Measurements from ENCODE around the gene MGMT. TPM values are rescaled to one million over a fixed set of nuclear protein-coding genes. Genes with fewer than 3 reads are reported as not detected.
A peak's percentile ranks its signal among the peaks of the same experiment; 100 is the strongest.

Gene MGMT
- total RNA-seq, 4 donors from 2014 or later = 25.6 to 32.2 (median 29.5) TPM

DNA sequence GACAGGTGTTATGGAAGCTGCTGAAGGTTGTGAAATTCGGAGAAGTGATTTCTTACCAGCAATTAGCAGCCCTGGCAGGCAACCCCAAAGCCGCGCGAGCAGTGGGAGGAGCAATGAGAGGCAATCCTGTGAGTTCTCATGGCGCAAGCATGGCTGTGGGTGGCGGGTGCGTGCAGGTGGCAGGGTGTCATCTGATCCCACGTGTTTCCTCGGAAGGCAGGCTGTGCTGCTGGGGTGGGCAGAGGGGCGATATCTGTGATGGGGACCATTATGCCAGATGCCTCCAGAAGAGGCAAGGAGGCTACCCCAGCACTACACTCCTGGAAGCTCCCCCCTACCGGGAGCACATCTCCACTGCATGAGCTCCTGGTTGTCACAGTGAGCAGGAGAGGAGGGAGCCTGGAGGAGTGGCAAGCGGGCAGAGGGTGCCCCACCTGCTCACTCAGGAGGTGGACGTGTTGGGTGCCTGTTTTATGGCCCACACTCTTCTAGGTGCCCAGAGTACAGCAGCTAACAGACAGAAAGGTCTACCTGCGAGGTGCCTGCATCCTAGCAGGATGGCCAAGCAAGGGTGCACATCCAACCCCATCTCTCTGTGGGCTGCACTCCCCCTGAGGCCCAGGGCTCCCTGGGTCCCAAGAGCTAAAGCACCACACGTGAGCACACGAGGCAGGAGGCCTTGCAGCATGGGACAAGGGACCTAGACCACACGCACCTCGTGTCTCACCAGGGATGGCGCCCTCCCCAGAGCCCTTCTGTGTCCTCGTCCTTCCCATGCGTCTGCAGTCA, 292.4 kb downstream of the MGMT start:
- Histone ChIP-seq H3K27ac (no peak overlapping the region), H3K4me1 (peaks cover 9% of the 10 kb centered on the region), H3K27me3 (no peaks in the 10 kb centered on the region), H3K4me3 (no peak overlapping the region), H3K36me3 (peaks cover 20% of the 10 kb centered on the region), H3K9me3 (no peaks in the 10 kb centered on the region)
- WGBS = 88% methylated on average over 16 of the region's 21 CpGs
- TF ChIP-seq, protein P1, sequence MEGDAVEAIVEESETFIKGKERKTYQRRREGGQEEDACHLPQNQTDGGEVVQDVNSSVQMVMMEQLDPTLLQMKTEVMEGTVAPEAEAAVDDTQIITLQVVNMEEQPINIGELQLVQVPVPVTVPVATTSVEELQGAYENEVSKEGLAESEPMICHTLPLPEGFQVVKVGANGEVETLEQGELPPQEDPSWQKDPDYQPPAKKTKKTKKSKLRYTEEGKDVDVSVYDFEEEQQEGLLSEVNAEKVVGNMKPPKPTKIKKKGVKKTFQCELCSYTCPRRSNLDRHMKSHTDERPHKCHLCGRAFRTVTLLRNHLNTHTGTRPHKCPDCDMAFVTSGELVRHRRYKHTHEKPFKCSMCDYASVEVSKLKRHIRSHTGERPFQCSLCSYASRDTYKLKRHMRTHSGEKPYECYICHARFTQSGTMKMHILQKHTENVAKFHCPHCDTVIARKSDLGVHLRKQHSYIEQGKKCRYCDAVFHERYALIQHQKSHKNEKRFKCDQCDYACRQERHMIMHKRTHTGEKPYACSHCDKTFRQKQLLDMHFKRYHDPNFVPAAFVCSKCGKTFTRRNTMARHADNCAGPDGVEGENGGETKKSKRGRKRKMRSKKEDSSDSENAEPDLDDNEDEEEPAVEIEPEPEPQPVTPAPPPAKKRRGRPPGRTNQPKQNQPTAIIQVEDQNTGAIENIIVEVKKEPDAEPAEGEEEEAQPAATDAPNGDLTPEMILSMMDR (IDR thresholded peaks at IDR 0.05) = no peak
- TF ChIP-seq POLR2A (IDR thresholded peaks at IDR 0.05) = no peak
- no peak for TF ChIP-seq EP300 (IDR thresholded peaks at IDR 0.05)
- no peak for TF ChIP-seq POLR2AphosphoS5 (IDR thresholded peaks at IDR 0.05)
- DNase-seq (ENCODE audit: low spot score in 2 of 2) = peak; percentile 31 to 54

DNA sequence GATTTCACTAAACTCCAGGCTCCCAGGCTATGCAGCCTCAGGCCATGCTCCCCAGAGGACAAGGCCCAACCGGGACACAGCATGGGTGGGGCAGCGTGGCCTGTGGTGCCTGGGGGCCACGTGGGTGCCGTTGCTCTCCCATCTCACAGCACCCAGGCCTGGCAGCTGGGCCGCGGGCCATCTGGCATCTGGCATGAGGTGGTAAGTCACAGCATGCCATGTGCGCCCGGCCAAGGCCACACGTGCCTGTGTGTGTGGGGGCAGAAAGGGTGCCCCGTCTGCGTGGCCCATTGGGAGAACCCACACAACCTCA, 292.9 kb downstream of the MGMT start:
- WGBS = no CpG with 5 or more reads among the region's 11 CpGs
- Histone ChIP-seq H3K4me3 (no peak overlapping the region), H3K36me3 (peaks cover 20% of the 10 kb centered on the region), H3K4me1 (peaks cover 9% of the 10 kb centered on the region), H3K27me3 (no peaks in the 10 kb centered on the region), H3K9me3 (no peaks in the 10 kb centered on the region), H3K27ac (no peak overlapping the region)
- peak; percentile 43 to 77 for DNase-seq (ENCODE audit: low spot score in 2 of 2)
- TF ChIP-seq, protein P1 (IDR thresholded peaks at IDR 0.05) = no peak
- TF ChIP-seq EP300 (IDR thresholded peaks at IDR 0.05) = no peak
- TF ChIP-seq POLR2AphosphoS5 (IDR thresholded peaks at IDR 0.05) = no peak
- TF ChIP-seq POLR2A (IDR thresholded peaks at IDR 0.05) = no peak

DNA sequence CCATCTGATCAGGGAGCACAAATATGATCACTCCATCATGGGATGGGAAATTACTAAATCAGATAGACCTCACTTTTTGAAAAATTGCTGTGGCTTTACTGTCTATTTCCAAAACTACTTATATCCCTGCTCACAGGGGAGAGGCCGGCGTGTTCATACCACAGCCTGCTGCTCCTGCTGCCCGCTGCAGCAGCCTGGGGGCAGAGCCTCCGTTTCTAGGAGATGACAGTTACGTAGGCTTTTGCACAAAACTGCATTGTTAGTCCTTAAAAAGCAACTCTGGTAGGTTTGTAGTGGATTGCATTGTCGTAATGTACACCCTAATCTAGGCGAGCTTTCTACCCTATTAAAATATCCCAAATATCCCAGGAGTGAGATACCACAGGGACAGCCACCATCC, 293.4 kb downstream of the MGMT start:
- whole genome bisulfite sequencing = 92% methylated on average over 7 of the region's 7 CpGs
- TF ChIP-seq POLR2AphosphoS5 (IDR thresholded peaks at IDR 0.05) (no peak), EP300 (IDR thresholded peaks at IDR 0.05) (no peak), POLR2A (IDR thresholded peaks at IDR 0.05) (no peak)
- TF ChIP-seq, protein P1 (IDR thresholded peaks at IDR 0.05) = no peak
- H3K4me3 ChIP-seq = no peak overlapping the region
- H3K27me3 ChIP-seq = no peaks in the 10 kb centered on the region
- DNase-seq (ENCODE audit: low spot score in 2 of 2) = no peak
- H3K27ac ChIP-seq = no peak overlapping the region
- no peaks in the 10 kb centered on the region for H3K9me3 ChIP-seq
- H3K4me1 ChIP-seq = peaks cover 9% of the 10 kb centered on the region
- H3K36me3 ChIP-seq = peaks cover 20% of the 10 kb centered on the region

DNA sequence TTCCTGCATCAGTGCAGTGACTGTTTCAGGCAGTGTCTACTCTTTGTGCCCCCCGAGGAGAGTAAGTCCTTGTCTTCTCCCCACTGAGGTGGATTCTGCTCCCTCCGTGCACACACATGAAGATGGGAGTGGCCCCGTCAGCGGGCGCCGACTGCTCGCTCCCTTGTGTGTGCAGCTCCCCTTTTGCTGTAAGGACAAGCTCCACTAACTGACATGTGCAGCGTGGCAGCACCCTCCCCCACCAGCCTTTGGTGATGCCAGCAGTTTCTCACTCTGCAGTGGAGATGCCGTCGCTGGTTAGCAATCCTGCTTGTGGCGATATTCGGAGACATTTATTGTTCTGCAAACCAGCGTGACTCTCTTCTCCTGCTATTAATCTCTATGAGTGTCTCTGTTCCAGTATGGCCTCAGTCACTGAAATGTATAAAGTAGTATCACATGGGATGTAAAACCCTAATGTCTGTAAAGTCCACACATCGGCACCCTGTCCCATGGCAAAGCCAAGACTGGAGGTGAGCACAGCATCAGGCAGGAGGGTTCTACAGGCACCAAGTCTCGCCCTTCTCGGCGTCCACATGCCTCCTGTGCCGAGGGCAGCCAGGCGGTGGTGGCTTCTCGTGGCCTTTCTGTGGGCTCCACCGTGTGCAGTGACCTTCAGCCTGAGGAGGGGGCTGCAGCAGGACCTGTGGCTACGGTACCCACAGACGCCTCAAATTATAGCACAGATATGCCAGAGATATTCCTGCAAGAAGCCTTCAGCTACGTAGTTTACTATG, 294.3 kb downstream of the MGMT start:
- WGBS = 96% methylated on average over 23 of the region's 24 CpGs
- Histone ChIP-seq H3K27ac (no peak overlapping the region), H3K4me3 (no peak overlapping the region), H3K4me1 (peaks cover 9% of the 10 kb centered on the region), H3K9me3 (no peaks in the 10 kb centered on the region), H3K36me3 (peaks cover 20% of the 10 kb centered on the region), H3K27me3 (no peaks in the 10 kb centered on the region)
- DNase-seq (ENCODE audit: low spot score in 2 of 2) = peak; percentile 21 to 48
- TF ChIP-seq POLR2A (IDR thresholded peaks at IDR 0.05) = no peak
- TF ChIP-seq POLR2AphosphoS5 (IDR thresholded peaks at IDR 0.05) = no peak
- TF ChIP-seq EP300 (IDR thresholded peaks at IDR 0.05) = no peak

DNA sequence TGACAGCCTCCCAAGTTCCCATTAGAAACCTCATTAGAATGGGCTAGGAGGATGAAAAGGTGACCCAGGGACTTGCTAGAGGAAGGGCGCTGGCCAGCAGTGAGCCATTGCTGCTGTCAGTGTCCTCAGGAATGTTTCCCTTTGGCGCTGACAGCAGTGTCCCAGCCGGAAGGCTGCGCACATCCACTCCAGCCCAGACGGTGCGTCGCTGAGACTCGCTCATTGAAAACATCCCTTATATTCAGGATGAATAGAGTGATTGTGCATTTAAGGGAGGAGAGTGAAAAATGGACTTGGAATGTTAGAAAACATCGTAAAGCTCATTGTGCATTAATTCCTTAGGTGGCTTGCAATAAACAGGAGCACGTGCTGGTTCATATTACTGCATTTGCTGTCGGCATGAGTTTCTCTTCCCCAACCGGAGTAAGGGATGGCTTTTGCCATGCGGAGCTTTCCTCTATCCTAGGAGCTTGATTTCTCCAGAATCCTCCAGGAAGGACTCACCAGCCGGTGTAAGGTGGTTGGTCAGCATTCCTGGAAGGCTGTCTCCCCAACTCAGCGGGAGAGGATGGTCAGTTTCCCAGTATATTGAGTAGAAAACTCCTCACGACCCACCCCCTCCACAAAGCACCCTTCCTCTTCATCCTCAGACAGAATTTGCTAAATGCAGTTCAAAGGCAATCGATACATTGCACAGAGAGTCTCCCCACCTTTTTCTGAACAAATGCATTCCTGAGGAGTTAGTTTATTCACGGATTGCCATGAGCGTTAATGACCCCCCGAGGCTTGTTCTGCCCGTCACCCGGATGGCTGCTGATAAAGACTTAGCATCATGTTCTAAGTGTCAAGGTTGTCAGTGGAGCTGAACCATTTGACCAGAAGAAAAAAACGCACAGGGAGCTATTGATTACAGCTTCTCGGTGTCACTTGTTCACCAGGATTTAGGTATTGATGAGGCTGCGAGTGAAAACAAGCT, 295.2 kb downstream of the MGMT start:
- Histone ChIP-seq H3K9me3 (no peaks in the 10 kb centered on the region), H3K27ac (no peak overlapping the region), H3K36me3 (peaks cover 20% of the 10 kb centered on the region), H3K4me1 (peaks cover 6% of the 10 kb centered on the region), H3K4me3 (no peak overlapping the region), H3K27me3 (no peaks in the 10 kb centered on the region)
- TF ChIP-seq POLR2A (IDR thresholded peaks at IDR 0.05) = no peak
- TF ChIP-seq, protein P1 (IDR thresholded peaks at IDR 0.05) = no peak
- TF ChIP-seq EP300 (IDR thresholded peaks at IDR 0.05) = no peak
- no peak for TF ChIP-seq POLR2AphosphoS5 (IDR thresholded peaks at IDR 0.05)
- DNase-seq (ENCODE audit: low spot score in 2 of 2) = no peak
- WGBS = 86% methylated on average over 25 of the region's 25 CpGs
